GM18907 (cell line): ENCODE results near the gene IDUA.
A peak's percentile ranks its signal among the peaks of the same experiment; 100 is the strongest.

Source experiments
- ATAC-seq: cut with Tn5 transposase; IDR thresholded peaks from one replicate; pipeline ENCODE4 v1.9.1; 2021; ENCODE audit warnings: mild to moderate bottlenecking, moderate library complexity; ENCODE audit not compliant: unreplicated experiment

The IDUA gene

DNA sequence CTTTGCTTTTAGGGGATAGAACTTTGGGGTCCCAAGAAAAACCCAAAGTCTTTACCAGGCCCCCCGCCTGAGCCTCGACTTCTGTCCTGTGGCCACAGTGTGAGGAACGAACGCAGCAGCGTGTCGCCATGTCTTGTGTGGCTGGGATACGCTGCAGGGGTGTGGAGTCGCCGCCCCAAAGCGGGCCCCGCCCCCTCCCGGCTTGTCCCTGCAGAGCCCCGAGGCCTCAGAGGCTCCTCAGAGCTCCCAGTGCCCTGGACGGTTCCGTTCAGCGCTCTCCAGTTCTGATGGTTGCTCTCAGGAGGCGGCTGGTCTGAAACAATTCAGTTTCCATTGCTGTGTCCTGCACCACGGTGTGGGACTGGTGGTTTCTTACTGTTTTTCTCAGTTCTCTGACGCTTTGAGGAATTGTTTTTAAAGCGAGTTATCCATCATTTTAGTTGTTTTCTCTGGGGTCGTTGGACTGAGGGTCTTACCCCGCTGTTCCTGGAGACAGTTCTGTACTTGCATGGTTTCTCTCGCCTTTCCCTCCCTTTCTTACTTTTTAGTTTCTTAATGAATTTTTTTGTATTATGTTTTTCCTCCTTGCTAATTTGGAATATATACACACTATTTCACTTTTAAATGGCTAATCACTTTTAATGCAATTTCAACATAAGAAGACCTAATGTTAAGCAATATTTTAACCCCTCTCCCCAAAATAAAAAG lies 1.6 kb upstream of the IDUA start:
- no peak for ATAC-seq

DNA sequence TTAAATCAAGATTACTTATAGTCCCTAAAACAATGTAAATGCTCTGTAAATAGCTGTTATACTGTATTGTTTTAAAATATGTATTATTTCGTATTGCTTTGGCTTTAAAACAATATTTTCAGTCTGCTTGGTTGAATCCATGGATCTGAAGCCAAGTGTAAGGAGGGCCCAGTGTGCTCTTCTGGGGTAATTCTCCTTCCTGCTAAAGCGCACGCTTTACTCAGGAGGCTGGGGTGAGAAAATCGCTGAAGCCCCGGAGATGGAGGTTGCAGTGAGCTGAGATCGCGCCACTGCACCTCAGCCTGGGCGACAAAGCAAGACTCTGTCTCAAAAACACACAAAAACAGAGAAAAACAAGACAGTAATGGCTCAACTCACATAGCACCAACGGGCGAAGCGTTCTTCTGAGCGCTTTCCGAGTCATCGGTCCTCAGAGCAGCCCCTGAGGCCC lies 391 bp upstream of the IDUA start:
- peak; percentile 27 for ATAC-seq

- no peak for ATAC-seq
Measured at GRCh38 chr4:987624-988513, 1.0 kb downstream of the IDUA start.

GRCh38 chr4:988726-989721 lies 2.2 kb downstream of the IDUA start:
- no peak for ATAC-seq

GRCh38 chr4:989722-990471 lies 3.1 kb downstream of the IDUA start:
- ATAC-seq: no peak

DNA sequence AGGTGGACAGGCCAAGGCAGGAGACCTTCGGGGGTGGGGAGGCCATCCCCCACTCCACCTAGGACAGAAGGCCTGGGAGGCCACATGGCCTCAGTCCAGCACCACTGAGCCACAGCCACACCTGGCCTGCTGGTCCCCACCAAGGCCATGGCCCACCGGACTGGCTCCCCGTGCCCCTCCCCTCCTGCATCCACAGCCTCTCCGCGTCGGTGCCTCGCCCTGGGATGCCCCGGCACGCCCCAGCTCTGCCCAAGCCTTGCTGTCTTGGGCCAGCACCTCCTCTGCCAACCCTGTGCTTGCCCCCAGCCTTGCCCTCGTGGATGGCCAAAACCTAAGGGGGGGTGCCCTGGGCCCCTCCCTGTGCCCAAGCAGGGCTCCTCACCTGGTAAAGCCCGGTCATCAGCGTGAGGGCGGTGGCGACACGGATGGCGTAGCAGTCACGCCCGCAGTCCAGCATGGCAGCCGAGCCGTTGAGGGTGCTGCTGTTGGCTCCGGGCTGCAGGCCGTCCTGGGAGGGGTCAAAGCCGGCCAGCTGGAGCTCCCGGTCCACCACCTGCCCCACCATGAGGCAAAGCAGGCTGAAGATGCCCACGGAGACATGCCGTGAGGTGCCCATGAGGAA lies 4.0 kb downstream of the IDUA start:
- ATAC-seq: no peak

DNA sequence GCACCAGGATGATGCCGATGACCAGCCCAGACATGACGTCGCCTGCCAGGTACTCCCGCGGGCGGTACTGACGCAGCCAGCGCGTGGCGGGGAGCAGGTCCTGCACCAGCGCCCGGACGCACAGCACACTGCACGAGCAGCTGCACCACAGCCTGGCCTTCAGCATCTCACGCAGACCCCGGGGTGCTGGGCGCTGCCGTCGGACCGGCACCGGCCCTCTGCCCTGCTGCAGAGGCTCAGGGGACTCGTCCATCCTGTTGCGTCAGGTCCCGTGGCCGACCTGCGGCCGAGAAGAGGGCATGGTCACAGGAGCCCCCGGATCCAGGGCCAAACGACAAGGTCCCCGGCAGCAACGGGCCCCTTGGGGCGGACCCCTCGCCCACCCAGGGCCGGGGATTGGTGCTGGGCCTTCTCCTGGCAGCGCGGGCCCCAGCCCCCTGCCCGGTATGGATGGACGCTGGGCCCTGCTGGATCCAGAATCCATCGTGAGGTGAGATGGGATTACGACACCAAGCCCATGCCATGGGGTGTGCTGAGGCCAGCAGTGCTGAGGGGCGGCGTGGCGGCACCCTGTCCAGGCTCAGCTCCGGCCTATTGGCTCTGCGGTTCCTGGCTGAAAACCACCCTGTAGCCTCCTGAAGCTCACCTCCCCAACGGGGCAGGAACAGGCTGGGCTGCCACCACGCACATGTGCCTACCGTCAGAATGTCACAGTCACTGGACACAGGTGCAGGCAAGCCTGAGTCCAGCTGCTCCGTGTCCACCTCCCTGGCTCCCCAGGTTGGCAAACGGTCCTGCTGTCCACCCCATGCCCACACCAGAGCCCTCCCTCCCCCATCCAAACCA lies 4.8 kb downstream of the IDUA start:
- ATAC-seq: no peak

DNA sequence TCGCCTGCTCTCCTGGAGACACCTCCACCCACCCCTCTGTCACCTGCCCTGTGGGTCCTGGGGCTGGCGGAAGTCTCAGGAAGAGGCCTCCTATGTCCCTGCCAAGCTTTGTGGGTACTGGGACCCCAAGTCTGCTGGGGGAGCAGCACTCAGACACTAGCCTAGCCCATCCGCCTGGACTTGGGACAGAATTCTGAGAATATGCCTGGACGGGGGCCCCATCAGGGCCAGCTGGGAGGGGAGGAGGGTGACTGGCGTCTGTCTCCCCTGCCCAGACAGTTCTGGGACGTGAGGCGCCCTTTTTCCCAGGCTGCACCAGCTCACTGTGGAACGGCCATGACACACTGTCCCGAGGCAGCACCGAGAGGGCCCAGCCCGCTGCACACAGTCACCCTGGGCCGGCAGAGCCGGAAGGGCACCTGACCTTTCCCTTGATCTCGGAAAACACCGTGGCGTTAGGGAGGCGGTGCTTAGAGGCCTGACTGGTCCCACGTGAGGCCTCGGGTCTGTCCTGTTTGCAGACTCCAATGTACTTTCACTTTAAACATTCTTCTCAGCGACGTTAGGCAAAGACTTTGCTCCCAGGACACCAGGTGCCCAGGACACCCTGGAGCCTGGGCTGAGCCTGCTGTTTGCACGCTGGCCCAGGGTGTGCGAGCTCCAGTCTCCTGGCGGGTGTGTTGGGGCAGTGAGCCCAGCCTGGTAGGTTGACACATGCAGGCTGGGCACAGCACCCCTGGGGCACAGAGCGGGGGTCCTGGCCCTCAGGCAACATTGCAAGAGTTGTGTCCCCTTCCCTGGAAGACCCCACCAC lies 5.7 kb downstream of the IDUA start:
- ATAC-seq: no peak

DNA sequence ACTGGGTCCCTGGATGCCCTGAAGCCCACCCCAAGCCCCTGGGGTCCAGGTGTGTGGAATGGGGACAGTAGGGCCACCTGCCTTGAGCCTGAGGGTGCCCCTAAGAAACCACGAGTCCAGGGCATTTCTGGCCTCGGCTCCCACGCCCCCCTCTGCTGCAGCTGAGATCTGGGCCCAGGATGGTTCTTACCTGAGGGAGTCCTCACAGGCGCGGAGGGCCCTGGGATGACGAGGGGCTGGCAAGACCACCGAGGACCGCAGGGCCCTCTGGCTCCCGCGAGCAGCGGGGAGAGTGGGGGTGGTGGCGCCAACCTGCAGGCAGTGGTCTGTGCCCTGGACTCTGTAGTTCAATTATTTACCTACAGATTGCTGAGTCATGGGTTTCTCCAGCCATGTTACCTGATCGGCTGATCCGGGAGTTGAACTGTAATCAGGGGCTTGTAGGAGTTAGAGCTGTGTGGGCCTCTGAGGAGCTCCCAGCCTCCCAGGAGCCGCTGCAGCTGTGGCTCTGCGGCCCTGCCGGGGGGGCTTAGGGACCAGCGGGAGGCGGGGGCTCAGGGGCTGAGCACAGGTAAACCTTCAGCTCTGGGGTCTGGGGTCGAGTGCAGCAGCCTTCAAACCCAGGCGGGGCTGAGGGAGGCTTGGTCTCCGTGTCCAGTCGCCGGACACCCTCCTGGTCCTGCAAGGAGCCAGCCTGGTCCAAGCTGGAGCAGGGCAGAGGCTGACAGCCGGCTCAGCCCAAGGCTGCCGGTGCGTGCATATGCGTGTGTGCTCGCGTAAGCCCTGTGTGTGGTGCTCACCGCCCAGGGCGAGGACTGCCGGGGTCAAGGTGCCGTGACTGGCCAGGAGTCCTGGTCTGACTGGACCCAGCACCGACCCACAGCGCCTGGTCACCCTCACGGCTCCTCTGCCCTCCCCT lies 6.5 kb downstream of the IDUA start, which contains the start of gene SLC26A1:
SLC26A1 (minus strand) TSS at position 294 of the 919 bp plus-strand sequence. CDS start 1,701 bp downstream, outside the sequence.
- ATAC-seq: no peak

- ATAC-seq: no peak
Measured at GRCh38 chr4:995311-996026, 8.6 kb downstream of the IDUA start.

- no peak for ATAC-seq
Measured at GRCh38 chr4:996030-996996, 9.5 kb downstream of the IDUA start.

DNA sequence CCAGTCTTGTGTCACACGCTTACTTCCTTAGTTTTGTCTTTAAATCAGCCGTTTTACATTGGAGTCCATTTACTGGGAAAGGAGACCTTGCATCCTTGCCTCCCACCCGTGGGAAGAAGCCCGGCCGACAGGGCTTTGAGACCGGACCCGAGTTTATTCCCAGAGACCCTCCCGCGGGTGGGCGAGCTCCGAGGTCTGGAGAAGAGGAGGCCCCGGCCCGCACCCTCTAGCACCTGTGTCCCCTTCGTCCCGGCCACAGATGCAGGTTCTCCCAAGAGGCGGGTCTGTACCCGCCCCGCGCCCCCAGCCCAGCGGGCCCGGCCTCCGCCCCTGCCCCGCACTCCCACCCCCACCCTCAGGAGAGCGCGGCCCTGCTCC lies 10.1 kb downstream of the IDUA start:
- ATAC-seq: no peak

DNA sequence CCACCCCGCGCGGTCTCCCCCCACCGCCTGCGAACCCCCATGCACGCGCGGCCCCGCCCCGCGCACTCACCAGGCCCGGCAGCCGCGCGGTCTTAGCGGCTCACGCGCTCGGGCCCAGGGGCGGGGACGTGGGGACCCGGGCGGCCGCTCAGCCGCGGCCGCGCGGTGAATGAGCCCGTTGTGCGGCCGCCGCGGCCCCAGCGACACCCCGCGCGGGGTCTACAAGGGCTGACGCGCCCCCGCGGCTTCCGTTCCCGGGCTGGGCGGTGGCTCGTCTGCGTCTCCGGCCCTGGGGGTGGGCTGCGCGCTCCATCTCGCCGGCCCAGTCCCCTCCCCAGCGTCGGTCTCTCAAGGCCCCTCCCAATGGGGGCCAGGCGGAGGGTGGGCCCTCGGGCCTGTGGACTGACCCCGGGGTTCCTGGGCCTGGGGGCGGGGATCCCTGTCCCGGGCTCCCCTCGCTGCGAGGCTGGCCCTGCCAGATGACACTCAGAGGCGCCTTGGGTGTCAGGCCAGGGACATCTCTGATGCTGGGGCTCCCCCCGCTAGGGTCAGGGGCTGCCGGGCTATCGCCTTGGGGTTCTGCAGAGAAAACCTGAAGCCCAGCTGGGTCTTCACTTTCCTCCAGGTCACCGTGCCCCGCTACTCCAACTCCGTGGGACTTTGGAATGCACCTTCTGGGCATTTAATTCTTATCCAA lies 10.7 kb downstream of the IDUA start:
- no peak for ATAC-seq

DNA sequence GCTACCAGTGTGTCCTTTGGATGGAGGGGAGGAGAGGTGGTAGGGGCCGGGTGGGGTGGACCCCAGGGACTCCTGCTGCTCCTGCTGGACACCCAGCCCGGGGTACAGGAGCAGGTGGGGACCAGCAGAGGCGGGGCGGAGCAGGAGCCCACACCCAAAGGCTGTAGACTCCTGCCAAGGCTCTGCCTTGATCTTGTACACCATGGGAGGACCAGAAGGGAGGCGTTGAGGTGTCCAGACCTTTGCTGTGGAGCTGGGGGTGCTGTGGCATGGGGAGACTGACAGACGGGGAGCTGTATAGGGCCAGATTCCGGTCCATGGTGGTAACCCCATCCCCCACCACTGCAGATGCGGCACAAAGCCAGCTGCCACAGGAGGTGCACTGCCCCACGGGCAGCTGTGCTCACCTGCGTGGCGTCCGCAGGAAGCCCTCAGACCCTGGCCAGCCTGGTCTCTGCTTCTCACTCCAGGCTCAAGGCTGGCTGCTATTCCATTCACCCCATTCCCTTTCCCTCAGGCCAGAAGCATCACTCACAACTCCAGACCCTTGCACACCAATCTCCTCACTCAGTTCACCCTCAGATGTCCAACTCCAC lies 11.3 kb downstream of the IDUA start:
- ATAC-seq: no peak
